Urinary bladder (tissue), 4 donors: ENCODE data around the gene UGT1A10. TPM values are rescaled to one million over a fixed set of nuclear protein-coding genes. Genes with fewer than 3 reads are reported as not detected.

Experiments
- DNase-seq: peaks from one replicate; pipeline ENCODE4 v3.0.0-alpha.2; 2015; ENCODE audit errors: extremely low spot score
- H3K27ac ChIP-seq: one replicate; pipeline ENCODE4 v1.5.1; 2013; ENCODE audit warnings: low read depth, mild to moderate bottlenecking, moderate library complexity
- H3K36me3 ChIP-seq: one replicate; pipeline ENCODE4 v1.6.1; 2013; ENCODE audit warnings: mild to moderate bottlenecking, moderate library complexity; ENCODE audit not compliant: insufficient read depth
- H3K4me1 ChIP-seq: one replicate; pipeline ENCODE4 v1.6.1; 2013; ENCODE audit warnings: mild to moderate bottlenecking, moderate library complexity; ENCODE audit not compliant: insufficient read depth
- H3K4me3 ChIP-seq: one replicate; pipeline ENCODE4 v1.5.1; 2013; ENCODE audit warnings: low read depth, low read length
- WGBS: extraction: QIAGEN DNeasy Blood & Tissue Kit; methylation state at CpG from one replicate; pipeline ENCODE4 v1.1.7; 2013; 5-methylcytosine and 5-hydroxymethylcytosine counted together
- polyA plus RNA-seq: library from polyadenylated mRNA; stranded (reverse); fragments of 200-250 nt; gene quantifications from one replicate; pipeline ENCODE4 v1.2.3, GENCODE V29; 2013
- total RNA-seq: library from RNA; depleted of rRNA; stranded (reverse); fragments of >200 nt; gene quantifications from one replicate; pipeline ENCODE4 v1.2.3, GENCODE V29; 2014
- donor health status: healthy with polysubstance abuse.
- donor health status: healthy.

Gene UGT1A10
- total and polyA plus RNA-seq, 2 donors = not detected

- Histone ChIP-seq H3K4me1 (no peaks in the 10 kb centered on the region), H3K4me3 (no peak overlapping the region), H3K27ac (no peak overlapping the region), H3K36me3 (no peaks in the 10 kb centered on the region)
- WGBS = 80% methylated on average over 6 of the region's 6 CpGs
- DNase-seq = no peak
Measured at GRCh38 chr2:233820774-233821105, 184.5 kb downstream of the UGT1A10 start.

DNA sequence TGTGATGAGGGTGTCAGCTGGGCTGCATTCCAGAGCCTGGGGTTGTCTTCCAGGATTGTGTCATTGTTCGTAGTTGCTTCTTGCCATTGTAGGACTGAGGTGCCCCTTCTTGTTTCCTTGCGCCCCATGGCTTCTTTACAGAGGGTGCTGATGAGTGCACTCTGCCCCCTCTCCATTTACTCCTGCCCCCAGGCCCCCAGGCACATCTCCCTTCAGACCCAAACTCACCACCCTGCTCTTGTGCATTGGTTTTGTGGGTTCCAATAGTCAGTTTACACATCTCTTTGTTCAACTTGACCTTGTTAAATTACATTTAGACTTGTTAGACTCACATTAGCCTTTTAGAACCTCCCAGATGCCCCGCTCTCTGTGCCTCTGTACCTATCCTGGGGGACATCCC is 184.9 kb downstream of the UGT1A10 start:
- H3K27ac ChIP-seq = no peak overlapping the region
- WGBS = 83% methylated on average over 3 of the region's 3 CpGs
- DNase-seq = no peak
- no peaks in the 10 kb centered on the region for H3K36me3 ChIP-seq
- no peak overlapping the region for H3K4me3 ChIP-seq
- no peaks in the 10 kb centered on the region for H3K4me1 ChIP-seq

- no peak for DNase-seq
- 92% methylated on average over 8 of the region's 8 CpGs for WGBS
- no peaks in the 10 kb centered on the region for H3K36me3 ChIP-seq
Measured at GRCh38 chr2:233821709-233822100, 185.5 kb downstream of the UGT1A10 start.

GRCh38 chr2:233822101-233822771 is 186.0 kb downstream of the UGT1A10 start:
- 84% methylated on average over 21 of the region's 21 CpGs for WGBS
- no peaks in the 10 kb centered on the region for H3K4me1 ChIP-seq
- H3K36me3 ChIP-seq = no peaks in the 10 kb centered on the region
- no peak overlapping the region for H3K4me3 ChIP-seq
- DNase-seq = no peak
- H3K27ac ChIP-seq = no peak overlapping the region

More at GRCh38 chr2:233821709-233822100, 185.5 kb downstream of the UGT1A10 start:
- Histone ChIP-seq H3K27ac (no peak overlapping the region), H3K4me3 (no peak overlapping the region), H3K4me1 (no peaks in the 10 kb centered on the region)

Other genes starting within 250 kb of the UGT1A10 start
- 59.6 TPM for gene USP40, start 69.7 kb upstream of the UGT1A10 start, total RNA-seq
- gene USP40, start 69.7 kb upstream of the UGT1A10 start, polyA plus RNA-seq = 16.0 TPM
- 0.16 TPM for gene UGT1A8, start 18.8 kb upstream of the UGT1A10 start, total RNA-seq
- 0.56 TPM for gene UGT1A8, start 18.8 kb upstream of the UGT1A10 start, polyA plus RNA-seq
- gene UGT1A9, start 35.5 kb downstream of the UGT1A10 start, total RNA-seq = not detected
- 0.16 TPM for gene UGT1A9, start 35.5 kb downstream of the UGT1A10 start, polyA plus RNA-seq
- gene UGT1A7, start 45.5 kb downstream of the UGT1A10 start, total RNA-seq = 2.5 TPM
- 0.08 TPM for gene UGT1A7, start 45.5 kb downstream of the UGT1A10 start, polyA plus RNA-seq
- gene UGT1A6, start 56.4 kb downstream of the UGT1A10 start, total RNA-seq = 17.6 TPM
- 19.9 TPM for gene UGT1A6, start 56.4 kb downstream of the UGT1A10 start, polyA plus RNA-seq
- 0.79 TPM for gene UGT1A5, start 76.5 kb downstream of the UGT1A10 start, total RNA-seq
- not detected for gene UGT1A5, start 76.5 kb downstream of the UGT1A10 start, polyA plus RNA-seq
- 1.1 TPM for gene UGT1A4, start 82.3 kb downstream of the UGT1A10 start, total RNA-seq
- 1.2 TPM for gene UGT1A4, start 82.3 kb downstream of the UGT1A10 start, polyA plus RNA-seq
- gene UGT1A3, start 92.6 kb downstream of the UGT1A10 start, total RNA-seq = 1.2 TPM
- gene UGT1A3, start 92.6 kb downstream of the UGT1A10 start, polyA plus RNA-seq = 0.14 TPM
- gene UGT1A1, start 123.8 kb downstream of the UGT1A10 start, total RNA-seq = 1.9 TPM
- gene UGT1A1, start 123.8 kb downstream of the UGT1A10 start, polyA plus RNA-seq = 5.6 TPM
- gene MROH2A, start 141.9 kb downstream of the UGT1A10 start, total RNA-seq = 0.32 TPM
- gene MROH2A, start 141.9 kb downstream of the UGT1A10 start, polyA plus RNA-seq = 7.3 TPM
- 8.9 TPM for gene HJURP, start 218.1 kb downstream of the UGT1A10 start, total RNA-seq
- 0.27 TPM for gene HJURP, start 218.1 kb downstream of the UGT1A10 start, polyA plus RNA-seq